HS-5 (cell line): ENCODE measurements around the gene UHRF1.
A peak's percentile ranks its signal among the peaks of the same experiment; 100 is the strongest.

Experiments
- DNase-seq: peaks from one replicate; pipeline ENCODE4 v3.0.0-alpha.2; 2012; ENCODE audit warnings: low read depth

The UHRF1 gene

DNA sequence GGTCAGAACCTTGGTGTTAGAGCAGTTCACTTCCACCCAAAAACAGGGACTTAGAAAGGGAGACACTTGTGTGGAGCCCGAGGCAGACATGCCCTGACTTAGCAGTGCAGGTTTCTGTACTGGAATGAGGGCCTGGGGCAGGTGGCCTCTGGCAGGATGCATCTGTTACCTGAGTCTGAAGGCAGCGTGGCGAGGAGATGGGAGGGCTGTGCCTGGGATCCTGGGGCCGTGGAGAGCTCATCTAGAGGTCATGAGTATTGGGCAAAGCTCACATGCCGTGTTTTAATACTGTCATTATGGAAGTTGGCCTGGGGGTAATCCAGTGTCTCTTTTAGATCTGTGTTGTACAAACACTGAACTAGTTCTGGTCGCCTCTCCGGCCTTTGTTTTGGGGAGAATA is 81.0 kb downstream of the UHRF1 start:
- DNase-seq = no peak

DNA sequence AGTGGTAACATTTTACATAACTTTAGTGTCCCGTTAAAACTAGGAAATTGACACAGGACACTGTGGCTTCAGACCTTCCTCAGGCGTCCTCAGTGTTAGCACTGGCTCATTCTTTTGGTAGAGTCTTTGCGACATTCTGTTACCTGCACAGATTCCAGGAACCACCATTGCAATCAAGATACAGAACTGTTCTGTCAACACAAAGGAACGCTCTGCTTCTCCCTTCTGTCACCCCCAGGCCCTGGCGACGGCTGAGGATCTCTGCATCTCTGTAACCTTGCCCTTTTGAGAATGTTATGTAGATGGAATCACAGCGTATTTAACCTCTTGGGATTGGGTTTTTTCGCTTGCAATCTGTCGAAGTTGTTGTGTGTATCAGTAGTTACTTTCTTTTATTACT is 82.2 kb downstream of the UHRF1 start:
- no peak for DNase-seq

DNA sequence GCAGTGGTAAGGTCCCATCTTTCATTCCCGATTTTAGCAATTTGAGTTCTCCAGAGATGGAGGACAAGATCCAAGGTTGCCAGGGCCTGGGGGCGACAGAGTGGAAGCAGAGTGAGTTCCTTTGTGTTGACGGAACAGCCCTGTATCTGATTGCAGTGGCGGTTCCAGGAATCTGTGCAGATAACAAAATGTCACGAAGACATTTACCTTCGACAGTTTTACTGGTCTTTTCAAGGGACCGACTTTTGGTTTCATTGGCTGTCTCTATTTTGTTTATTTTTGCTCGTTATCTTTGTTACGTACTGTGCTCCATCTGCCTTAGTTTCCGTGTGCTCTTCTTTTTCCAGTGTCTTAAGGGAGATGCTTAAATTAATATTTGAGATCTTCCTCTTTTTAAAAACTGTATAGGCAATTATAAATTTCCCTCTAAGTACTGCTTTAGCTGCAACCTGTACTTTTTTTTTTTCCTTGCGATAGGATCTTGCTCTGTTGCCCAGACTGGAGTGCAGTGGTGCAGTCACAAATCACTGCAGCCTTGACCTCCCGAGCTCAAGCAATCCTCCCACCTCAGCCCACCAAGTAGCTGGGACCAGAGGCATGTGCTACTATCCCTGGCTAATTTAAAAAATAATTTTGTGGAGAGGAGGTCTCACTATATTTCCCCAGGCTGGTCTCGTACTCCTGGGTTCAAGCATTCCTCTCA is 82.8 kb downstream of the UHRF1 start:
- no peak for DNase-seq

DNA sequence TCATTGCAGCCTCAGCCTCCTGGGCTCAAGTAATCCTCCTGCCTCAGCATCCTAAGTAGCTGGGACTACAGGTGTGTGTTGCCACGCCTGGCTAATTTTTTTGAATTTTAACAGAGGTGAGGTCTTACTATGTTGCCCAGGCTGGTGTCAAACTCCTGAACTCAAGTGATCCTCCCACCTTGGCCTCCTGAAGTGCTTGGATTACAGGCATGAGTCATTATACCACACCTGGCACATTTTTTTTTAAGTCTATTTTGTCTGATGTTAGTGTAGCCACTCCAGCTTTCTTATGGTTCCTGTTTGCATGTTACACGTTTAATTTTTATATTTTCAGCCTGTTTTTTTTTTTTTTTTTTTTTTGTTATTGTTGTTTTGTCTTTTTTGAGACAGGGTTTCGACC is 84.4 kb downstream of the UHRF1 start:
- no peak for DNase-seq

DNA sequence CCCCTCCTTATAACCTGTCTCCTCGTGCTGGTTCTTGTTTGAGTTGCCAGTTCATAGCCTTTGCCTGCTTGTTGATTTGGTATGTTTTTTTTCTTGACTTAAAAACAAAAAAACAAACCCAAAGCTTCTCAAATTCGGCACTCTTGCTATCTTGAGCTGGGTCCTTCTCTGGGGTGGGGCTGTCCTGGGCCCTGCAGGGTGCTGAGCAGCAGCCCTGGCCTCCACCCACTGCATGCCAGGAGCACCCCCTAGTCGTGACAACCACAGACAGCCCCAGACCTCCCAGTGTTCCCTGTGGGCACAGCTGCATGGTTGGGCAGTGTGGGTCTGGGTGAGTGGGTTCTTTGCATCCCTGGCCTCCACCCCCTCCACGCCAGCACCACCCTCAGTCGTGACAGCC is 87.4 kb downstream of the UHRF1 start:
- DNase-seq = no peak

DNA sequence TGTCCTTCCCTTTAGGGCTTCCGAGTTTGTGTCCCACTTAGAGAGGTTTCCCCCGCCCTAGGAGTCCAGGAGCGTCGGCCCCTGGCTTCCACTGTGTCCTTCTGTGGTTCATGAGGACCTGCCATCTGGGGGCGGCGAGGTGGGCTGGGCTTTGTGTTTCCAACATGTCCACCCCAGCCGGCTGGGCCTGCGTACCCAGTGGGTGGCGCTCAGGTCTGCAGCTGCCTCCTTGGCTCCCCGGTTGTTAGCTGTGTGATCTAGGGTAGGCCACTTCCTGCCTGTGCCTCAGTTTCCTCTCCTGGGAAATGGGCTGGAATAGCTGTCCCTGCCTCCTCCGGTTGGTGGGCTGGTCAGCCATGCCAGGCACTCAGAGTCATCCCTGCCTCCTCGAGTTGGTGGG is 88.0 kb downstream of the UHRF1 start:
- no peak for DNase-seq

DNA sequence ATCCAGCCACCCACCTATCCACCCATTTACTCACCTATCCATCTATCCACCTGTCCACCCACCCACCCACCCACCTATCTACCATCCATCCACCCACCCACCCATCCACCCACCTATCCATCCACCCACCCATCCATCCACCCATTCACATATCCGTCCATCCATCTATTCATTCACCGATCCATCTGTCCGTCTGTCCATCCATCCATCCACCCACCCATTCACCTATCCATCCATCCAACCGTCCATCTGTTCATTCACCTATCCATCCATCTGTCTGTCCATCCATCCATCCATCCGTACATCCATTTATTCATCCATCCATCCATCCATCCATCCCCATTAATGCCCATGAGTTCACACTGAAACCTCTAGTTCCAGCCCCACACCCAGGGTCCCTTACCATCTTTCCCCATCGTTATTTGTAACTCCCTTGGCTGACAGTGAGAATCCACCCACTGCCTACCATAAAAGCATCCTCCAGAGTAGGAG is 90.9 kb downstream of the UHRF1 start:
- DNase-seq = no peak

DNA sequence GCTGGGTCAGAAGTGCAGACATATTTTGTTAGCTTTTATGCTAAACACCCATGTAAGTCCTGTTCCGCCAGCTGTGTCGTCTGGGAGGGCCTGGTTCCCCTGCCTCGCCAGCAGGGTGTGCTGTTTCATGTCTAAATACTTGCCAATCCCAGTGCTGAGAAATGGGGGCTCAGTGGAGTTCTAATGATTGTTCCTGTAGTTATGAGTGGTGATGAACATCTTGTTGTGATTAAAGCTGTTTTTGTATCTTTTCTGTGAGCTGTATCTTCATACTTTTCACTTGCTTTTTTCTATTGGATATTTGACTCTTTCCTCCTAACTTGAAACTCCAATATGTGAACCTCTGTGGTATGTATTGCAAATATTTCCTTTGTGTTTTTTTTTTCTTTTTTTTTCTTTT is 92.3 kb downstream of the UHRF1 start:
- peak; percentile 26 for DNase-seq

DNA sequence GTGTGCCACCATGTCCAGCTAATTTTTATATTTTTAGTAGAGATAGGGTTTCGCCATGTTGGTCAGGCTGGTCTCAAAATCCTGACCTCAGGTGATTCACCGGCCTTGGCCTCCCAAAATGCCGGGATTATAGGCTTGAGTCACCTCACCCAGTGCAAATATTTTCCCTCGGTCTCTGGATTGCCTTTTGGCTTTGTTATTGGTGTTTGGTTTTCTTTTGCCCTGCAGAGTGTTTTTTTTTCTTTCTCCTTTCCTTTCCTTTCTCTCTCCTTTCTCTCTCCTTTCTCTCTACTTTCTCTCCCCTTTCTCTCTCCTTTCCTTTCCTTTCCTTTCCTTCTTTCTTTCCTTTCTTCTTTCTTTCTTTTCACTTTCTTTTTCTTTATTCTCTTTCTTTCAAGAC is 92.8 kb downstream of the UHRF1 start:
- peak; percentile 39 for DNase-seq

DNA sequence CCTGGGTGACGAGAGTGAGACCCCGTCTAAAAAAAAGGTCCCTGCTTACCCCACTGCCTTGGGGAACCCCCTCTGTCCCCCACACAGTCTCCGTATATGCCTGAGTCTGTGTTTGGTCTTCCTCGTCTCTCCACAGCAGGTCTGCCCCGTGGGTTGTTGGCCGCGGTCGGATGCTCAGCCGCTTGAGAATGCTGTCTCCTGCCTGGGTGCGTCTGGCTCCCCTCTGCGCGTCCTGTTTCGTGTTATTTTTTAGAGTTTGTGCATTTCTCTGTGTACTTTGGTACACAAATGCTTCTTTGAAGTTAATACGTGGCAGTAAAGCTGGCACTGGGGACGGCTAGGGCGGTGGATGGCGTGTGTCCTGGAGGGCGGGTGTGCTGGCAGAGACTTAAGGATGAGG is 94.5 kb downstream of the UHRF1 start:
- no peak for DNase-seq

DNA sequence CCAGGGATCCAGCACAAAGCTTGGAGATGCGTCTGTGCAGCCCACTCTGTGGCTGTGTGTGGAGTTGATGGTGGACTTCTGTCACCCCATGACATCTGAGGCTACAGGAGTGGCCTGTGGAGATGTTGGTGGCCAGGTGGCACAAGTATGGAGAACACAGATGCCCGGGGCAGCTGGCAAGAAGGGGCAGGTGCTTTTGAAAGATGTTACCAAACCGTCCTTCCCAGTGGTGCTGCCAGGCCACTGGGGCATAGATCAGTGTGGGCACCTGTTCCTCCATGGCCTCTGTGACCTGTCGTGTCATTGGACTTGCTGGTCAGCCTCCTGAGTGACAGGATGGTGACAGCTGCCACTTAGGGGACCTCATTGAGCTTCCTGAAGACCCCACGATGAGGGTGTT is 95.8 kb downstream of the UHRF1 start:
- no peak for DNase-seq

DNA sequence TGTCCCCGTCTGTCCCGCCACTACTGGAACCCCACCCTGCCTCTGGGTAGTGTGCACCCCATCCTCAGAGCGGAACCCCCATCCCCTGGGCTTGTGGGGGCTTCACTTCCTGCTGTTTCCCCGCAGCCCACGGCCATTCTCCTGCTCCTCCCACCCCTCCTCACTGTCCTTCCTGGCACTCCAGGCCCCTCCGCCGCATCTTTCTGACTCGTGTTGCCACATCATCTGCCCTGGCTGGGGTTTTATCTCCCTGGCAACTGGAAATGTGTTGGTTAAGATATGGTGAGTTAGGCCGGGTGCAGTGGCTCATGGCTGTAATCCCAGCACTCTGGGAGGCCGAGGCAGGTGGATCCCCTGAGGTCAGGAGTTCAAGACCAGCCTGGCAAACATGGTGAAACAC is 96.9 kb downstream of the UHRF1 start:
- no peak for DNase-seq

DNA sequence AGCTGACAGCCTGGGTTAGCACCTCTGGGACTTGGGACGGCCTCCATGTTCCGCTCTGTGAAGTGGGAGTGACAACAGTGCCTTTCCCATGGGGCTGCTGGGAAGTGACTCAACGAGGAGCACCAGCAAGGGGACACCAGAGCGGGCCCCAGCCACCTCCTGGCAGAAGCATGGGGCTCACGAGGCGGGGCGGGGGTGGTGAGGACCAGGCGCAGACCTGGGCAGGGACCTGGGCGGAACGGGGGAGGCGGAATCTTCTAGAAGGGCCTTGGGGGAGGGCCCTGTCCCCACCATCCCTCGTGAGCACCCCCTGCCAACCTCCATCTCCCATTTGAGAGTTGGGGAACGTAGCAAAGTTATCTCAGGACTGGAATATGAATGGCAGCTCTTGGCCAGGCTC is 97.5 kb downstream of the UHRF1 start:
- no peak for DNase-seq
